ENCODE data around the gene SRSF4.
"Not testable (repeated sequence)": the region's sequence is repeated elsewhere in the genome, so short reads cannot be mapped to it uniquely, and the experiment has no call there.

- TF ChIP-seq, protein P1, sequence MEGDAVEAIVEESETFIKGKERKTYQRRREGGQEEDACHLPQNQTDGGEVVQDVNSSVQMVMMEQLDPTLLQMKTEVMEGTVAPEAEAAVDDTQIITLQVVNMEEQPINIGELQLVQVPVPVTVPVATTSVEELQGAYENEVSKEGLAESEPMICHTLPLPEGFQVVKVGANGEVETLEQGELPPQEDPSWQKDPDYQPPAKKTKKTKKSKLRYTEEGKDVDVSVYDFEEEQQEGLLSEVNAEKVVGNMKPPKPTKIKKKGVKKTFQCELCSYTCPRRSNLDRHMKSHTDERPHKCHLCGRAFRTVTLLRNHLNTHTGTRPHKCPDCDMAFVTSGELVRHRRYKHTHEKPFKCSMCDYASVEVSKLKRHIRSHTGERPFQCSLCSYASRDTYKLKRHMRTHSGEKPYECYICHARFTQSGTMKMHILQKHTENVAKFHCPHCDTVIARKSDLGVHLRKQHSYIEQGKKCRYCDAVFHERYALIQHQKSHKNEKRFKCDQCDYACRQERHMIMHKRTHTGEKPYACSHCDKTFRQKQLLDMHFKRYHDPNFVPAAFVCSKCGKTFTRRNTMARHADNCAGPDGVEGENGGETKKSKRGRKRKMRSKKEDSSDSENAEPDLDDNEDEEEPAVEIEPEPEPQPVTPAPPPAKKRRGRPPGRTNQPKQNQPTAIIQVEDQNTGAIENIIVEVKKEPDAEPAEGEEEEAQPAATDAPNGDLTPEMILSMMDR (IDR thresholded peaks at IDR 0.05) = not testable (repeated sequence)
- TF ChIP-seq EP300, POLR2A (IDR thresholded peaks at IDR 0.05): not testable (repeated sequence)
These were observed 40.6 kb upstream of the SRSF4 start for GRCh38 chr1:29222260-29222659.

Measured in ovary (tissue), 3 donors.